Hematopoietic multipotent progenitor cell (in vitro differentiated cells): Measurements from ENCODE around the gene EEFSEC. TPM values are rescaled to one million over a fixed set of nuclear protein-coding genes. Genes with fewer than 3 reads are reported as not detected.

ENCODE experiments used
- DNase-seq, 3 donors: peaks; one replicate each; pipeline ENCODE4 v3.0.0-alpha.2; 2011 to 2015; ENCODE audit warnings: low read depth in 2 of 3, low spot score in 2 of 3
- total RNA-seq: library from RNA; depleted of rRNA; stranded (reverse); fragments of >200 nt; gene quantifications from one replicate; pipeline ENCODE4 v1.2.3, GENCODE V29; 2012

Gene EEFSEC
- total RNA-seq, 1 donor = 27.5 TPM

GRCh38 chr3:128420720-128421438, 267.6 kb downstream of the EEFSEC start:
- no peak for DNase-seq

DNA sequence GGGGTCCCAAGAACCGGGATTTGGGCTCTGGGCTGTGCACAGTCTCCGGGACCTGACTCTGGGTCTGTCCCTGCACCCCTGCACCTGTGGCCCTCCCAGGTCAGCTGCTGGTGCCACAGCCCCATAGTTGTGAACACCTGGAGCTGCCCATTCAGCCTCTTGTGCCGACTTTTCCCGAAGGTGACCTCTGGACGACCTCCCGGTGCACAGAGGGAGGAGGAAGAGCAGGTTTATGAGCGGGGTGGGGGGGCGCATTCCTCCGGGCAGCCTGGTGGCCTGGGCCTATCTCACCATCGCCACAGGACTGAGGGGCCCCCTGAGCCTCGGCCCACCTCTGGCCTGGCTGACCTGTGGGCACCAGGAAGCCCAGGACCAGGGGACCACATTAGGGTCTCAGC, 268.2 kb downstream of the EEFSEC start:
- no peak for DNase-seq

- DNase-seq = no peak
Measured at GRCh38 chr3:128421966-128422365, 268.7 kb downstream of the EEFSEC start.

DNA sequence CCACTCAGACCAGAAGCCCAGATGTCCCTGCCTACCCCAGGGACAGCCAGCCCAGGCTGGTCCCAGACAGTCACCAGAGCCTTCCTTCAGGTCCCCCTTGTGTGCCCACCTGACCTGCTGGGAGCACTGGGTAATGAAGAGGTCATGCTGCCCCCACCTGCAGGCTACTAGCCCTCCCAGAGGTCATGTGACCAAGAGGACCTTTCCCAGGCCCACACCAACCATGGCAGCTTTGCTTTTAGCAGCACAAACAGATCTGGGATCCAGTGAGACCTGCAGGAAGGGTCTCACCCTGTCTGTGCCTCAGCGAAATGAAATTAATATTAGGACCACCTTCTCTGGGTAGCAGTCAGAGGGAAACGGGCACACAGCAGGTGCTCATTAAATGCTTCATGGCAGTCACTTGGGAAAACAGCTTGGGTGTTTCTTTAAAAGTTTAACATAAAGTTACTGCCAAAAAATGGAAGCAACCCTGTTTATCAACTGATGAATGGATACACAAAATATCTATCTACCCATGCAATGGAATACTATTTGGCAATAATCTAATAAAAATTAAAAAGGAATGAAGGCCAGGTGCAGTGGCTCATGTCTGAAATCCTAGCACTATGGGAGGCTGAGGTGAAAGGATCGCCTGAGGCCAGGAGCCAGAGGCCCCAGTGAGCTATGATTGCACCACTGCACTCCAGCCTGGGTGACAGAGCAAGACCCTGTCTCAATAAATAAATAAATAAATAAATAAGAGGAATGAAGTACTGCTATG, 269.7 kb downstream of the EEFSEC start:
- no peak for DNase-seq

DNA sequence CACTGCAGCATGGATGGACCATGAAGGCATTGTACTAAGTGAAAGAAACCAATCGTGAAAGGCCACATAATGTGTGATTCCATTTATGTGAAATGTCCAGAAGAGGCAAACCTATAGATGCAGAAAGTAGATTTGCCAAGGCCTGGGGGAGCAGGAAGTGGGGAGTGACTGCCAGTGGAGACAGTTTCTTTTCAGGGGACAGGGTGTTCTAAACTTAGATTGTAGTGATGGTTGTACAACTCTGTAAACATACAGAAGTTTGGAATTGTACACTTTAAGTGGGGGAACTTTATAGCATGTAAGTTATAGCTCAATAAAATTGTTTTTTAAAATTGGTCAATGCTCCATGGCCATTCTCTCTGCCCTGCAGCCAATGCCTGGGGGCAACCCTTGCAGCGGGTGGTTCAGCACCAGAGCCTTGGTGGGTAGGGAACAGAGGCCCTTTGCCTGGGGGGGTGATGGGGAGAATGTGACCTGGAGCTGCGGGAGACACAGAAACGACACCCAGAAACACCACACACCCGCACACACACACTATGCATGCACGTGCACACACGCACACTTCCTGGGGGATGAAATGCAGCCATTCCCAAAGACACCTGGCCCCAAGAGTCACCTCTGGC, 270.4 kb downstream of the EEFSEC start:
- DNase-seq = no peak

DNA sequence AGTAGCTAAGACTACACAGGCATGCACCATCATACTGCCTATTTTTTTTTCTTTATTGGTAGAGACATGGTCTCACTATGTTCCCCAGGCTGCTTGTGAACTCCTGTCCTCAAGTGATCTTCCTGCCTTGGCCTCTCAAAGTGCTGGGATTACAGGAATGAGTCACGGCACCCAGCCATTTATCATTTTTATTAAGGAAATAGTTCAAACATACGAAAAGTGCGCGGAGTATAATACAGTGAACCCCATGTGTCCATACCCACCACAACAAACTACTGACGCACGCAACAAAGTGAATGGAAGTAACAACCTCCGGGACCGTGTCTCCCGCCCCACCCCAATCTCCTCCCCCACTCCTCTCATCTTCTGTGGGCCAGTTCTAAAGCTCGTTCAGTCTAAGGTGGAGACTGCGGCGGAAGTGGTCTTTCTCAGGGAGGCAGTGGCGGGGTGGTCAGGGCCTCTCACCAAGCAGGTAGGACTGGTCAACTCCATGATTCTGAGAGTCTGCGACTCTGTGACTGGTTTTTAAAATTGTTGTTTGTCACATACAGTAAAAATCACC, 271.3 kb downstream of the EEFSEC start:
- no peak for DNase-seq

DNA sequence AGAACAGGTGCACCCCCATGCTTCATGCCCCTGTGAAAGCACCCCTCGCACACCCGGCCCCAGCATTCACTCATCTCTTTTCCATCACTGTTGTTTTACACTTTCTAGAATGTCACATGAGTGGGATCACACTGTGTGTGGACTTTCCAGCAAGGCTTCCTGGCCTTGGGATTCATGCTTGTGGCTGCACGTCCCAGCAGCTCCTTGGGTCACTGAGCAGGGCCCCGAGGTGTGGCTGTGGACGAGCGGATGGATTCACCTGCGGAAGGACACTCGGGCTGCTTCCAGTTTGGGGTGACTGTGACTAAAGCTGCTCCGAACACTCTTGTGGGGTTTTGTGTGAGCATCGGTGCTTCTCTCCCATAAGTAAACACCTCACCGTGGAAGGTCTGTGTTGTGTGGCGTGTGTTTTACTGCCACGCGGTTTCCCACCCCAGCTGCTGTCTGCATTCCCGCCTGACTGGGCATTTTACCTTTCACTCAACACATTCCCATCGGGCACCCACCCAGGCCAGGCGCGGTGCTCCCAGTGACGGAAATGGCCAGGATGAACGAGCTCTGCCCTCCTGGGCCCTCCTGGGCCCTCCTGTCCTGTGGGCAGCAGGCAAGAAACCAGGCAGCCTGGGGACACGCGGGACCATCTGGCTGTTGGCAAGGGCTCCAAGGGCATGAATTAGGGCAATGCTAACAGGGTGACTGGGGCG, 272.0 kb downstream of the EEFSEC start:
- no peak for DNase-seq

DNA sequence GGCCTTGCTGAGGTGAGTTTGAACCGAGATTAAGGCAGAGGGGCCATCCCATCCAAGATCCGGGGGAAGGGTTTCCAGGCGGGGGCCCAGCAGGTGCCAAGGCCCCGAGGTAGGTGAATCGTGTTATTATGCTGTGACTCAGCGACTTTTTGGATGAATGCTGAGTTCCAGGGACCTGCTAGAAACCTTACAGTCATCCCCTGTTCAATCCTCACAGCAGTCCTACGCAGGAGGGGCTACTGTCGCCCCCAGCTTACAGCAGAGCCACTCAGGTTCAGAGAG, 272.5 kb downstream of the EEFSEC start:
- DNase-seq = no peak

DNA sequence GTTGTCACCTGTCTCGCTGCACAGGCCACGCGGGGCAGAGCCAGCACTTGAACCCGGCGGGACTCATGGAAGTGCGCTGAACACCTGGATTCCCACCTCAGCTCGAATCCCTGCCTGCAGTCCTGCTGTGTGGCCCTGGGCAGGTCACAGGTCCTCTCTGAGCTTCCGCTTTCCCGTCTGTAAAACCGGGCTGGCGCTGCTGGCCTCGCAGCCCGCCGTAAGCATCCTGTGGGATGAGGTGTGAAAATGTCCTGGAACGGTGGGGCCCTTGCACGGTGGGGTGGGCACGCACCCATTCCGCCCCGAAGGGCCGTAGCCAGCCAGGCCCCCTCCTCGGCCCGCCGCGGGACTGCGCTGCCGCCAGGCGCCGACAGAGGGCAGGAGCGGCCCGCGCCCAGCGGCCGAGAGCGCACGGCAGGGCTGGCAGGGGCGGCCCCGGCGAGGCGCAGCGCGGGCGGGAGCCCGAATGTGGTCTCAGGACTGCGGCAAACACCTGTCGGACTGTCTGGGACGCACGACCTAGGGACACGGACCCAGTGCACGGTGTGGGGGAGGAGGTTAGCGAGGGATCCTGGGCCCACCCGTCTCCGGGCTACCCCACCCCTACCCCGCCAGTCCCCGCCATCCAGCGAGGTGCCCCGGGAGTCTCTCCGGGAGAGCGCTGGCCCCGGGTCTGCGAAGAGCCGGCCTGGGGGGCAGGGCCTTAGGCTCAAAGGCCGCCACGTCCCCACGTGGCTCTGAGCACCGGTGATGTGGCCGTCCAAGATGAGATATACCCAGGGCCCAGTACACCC, 273.0 kb downstream of the EEFSEC start:
- DNase-seq = peak; percentile 33 to 57 (median 42)

DNA sequence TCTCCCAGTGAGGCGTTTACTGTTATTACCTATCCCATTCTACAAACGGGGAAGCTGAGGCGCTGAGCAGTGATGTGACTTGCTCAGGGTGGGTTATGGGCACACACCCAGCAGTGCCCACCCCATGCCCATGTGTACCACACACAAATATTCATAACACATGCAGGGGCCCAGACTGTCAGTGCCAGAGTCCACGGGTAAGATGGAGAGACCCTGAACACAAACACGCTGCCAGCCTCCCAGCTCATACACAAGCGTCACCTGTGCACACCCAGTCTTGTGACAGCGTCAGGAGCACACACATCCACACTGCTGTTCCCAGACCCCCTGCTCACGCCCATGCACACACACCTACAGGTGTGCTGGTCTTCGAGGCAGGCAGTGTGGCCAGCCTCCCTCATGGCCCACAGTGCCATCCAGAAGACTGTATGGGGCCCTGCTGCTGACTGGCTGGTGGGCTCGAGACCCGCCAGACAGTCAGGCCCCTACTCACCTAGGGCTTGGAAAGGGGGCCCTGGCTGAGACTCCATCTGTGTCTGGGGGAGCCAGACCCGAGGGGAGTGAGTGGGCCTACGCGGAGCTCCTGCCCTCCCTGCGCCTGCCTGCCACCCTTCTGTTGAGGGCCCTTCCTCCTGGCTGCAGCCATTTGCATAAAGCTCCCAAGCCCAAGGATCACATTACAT, 274.0 kb downstream of the EEFSEC start:
- DNase-seq = no peak

GRCh38 chr3:128427872-128428822, 274.9 kb downstream of the EEFSEC start:
- no peak for DNase-seq

DNA sequence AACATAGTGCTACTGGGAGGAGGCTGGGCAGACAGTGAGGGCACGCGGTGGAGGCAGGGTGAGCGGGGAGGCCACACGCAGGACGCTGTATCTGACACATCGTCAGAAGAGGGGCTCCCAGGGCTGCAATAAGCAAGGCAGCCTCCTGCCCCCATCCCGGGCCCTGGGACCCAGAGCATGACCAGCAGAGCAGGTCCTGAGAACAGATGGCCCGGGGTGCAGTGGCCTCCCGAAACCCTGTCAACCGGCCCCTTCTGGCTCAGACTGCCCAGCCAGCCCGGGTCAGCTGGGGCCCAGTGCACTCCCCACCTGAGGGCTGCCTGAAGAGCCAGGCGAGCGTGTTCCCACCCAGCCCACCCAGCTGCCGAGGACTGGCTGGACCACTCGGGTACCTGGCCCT, 276.0 kb downstream of the EEFSEC start:
- no peak for DNase-seq

GRCh38 chr3:128429751-128430150, 276.5 kb downstream of the EEFSEC start:
- DNase-seq = no peak

DNA sequence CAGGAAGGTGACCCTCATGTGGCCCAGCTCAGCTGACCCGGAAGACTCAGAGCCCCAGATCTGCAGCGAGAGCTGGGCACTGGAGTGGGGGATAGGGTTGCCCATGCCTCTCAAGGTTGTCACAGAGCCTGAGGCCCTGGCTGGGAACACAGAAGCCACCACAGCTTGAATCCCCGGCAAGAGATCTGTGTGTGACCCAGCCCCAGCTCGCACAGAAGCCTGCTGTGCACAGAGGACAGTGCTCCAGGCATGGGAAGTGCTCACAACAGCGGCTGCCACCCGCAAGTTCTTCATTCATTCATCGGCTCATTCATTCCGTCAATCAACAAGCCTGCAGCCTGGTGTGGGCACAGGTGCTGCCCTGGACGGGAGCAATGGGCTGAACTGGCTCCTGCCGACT, 277.0 kb downstream of the EEFSEC start:
- no peak for DNase-seq

DNA sequence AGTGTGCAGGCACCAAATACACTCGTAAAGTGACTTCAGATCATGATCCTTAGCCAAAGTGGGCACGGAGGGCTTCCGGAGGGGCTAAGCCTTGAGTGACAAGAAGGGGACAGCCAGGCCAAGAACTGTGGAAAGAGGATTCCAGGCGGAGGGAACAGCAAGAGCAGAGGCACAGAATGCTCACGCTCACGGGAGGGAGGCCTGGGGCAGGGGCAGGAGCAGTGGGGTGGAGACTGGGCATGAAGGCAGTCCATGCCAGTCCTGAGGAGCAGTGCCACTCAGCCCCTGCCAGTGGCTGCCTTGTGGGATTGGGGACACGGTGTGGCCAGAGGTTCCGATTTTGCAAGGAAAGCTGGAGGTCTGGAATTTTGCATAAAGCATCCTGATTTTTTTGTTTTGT, 277.4 kb downstream of the EEFSEC start:
- DNase-seq = no peak

DNA sequence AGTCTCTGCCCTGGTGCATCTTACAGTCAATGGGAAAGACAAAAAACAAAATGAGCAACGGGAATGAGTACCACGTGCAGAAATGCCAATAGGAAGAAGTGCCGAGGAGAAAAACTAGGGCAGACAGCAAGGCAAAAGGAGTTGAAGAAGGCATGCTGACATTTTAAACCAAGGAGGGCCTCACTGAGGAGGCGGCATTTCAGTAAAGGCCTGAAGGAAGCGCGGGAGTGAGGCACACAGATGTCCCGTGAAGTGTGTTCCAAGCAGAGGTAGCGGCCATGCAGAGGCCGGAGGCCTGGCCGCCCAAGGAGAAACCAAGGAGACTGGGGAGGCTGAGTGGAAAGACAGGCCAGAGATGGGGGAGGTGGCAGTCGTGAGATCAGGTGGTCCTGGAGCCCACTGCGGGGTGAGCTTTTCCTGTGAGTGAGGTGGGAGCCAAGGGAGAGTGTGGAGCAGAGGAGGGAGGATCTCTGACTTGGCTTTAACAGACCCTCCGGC, 278.6 kb downstream of the EEFSEC start:
- no peak for DNase-seq

DNA sequence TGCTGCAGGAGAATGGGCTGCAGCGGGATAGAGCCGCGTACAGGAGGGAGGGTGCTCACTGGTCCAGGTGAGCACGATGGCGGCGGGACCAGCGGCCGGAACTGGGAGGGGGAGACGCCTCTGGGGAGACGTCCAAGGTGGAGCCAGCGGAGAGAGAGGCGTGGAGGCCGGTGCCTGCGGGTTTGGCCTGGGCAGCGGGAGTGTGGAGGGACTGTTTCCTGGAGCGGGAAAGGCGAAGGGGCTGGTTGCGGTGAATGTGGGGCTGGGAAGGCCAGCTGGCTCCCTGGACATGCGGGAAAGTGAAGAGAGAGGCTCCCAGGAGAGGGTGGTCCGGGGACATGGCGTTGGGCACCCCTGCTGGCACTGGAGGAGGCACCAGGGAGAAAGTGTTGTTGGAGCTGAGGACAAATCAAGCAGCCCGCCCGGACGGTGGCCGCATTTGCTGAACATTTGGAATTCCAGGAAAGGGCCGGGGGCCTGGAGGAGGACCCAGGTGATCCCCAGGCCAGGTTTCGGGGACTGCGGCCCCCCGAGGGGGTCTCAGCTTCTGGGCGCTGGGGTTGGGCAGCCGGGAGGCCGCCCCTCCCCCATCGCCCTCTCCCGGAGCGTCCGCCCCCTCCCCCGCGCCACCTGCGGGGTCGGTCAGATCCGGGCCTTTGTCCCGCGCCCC, 279.2 kb downstream of the EEFSEC start:
- DNase-seq = no peak
